K562 (cell line): ENCODE measurements around the gene STEAP1B. TPM values are rescaled to one million over a fixed set of nuclear protein-coding genes. Genes with fewer than 3 reads are reported as not detected.

Source experiments
- ATAC-seq: fragments of 200-7000 bp; cut with Tn5 transposase; 3 replicates; pipeline ENCODE4 v1.9.1; 2020; ENCODE audit warnings: moderate library complexity
- BruUV-seq: library from RNA; stranded (reverse); fragments of 400-500 nt; replicated peaks from 2 replicates; lab custom pipeline; 2021; lab: Mats Ljungman, UMichigan
- CTCF ChIA-PET: fragments of 300-600 bp; formaldehyde crosslinking; extraction: SDS; loops from one replicate; lab custom pipeline; 2021; ENCODE audit warnings: low intra/inter-chr PET ratio; lab: Yijun Ruan, JAX
- POLR2A ChIA-PET: fragments of 300-600, 350-650 bp; sonication (Branson Sonifier 250); formaldehyde crosslinking; extraction: SDS; loops from one replicate; lab custom pipeline; 2021; ENCODE audit warnings: antibody characterized with exemption, inconsistent platforms; lab: Yijun Ruan, JAX
- DNase-seq, 4 experiments: peaks; one replicate each; pipeline versions ENCODE4 v3.0.0 to v3.0.0-alpha.2; 2011 to 2018; ENCODE audit warnings: low spot score in 3 of 4, mixed read lengths in 3 of 4; ENCODE audit errors: extremely low read depth in 1 of 4
- FAIRE-seq: peaks from 2 replicates; lab custom pipeline; 2011; peaks lifted over from hg19 to GRCh38; lab: Jason Lieb, UNC
- H2AFZ ChIP-seq: 2 replicates; pipeline ENCODE4 v1.6.0; 2011; ENCODE audit warnings: low read depth, low read length, control low read depth, inconsistent platforms
- H3K27ac ChIP-seq: fragments of 200-600 bp; 3 replicates; pipeline ENCODE4 v1.8.0; 2011; ENCODE audit warnings: low read depth, mild to moderate bottlenecking, control low read depth, inconsistent platforms, low read length, moderate library complexity, mixed read lengths; ENCODE audit errors: extremely low read depth
- H3K27me3 ChIP-seq, 2 experiments: fragments of 300-600 bp in 1 of 2; 2 replicates in 1 of 2; 3 replicates in 1 of 2; pipeline versions ENCODE4 v1.6.0 to v1.8.0; 2011; ENCODE audit warnings: inconsistent platforms in 2 of 2, low read length in 2 of 2, mild to moderate bottlenecking in 1 of 2, mixed read lengths in 1 of 2, moderate library complexity in 1 of 2; ENCODE audit not compliant: control insufficient read depth in 2 of 2, insufficient read depth in 2 of 2
- H3K36me3 ChIP-seq: fragments of 300-600 bp; 3 replicates; pipeline ENCODE4 v1.8.0; 2011; ENCODE audit warnings: mild to moderate bottlenecking, low read length, inconsistent platforms; ENCODE audit not compliant: control insufficient read depth, insufficient read depth
- H3K4me1 ChIP-seq, 2 experiments: fragments of 200-600 bp in 1 of 2; replicated peaks in 1 of 2; 2 replicates in 1 of 2; 3 replicates in 1 of 2; pipeline versions ENCODE4 v1.5.1 to v1.8.0; 2011; ENCODE audit warnings: inconsistent platforms in 2 of 2, low read length in 2 of 2, mild to moderate bottlenecking in 1 of 2, mixed read lengths in 1 of 2, moderate library complexity in 1 of 2; ENCODE audit not compliant: control insufficient read depth in 2 of 2, insufficient read depth in 2 of 2
- H3K4me2 ChIP-seq: 2 replicates; pipeline ENCODE4 v1.6.1; 2011; ENCODE audit warnings: low read length, control low read depth, inconsistent platforms, mixed read lengths; ENCODE audit not compliant: insufficient read depth
- H3K4me3 ChIP-seq: fragments of 200-600 bp; sonication (generic), shearing (Covaris generic); 2 replicates; pipeline ENCODE4 v1.5.1; 2016; ENCODE audit warnings: control low read depth, inconsistent platforms
- H3K79me2 ChIP-seq: fragments of 200-600 bp; 3 replicates; pipeline ENCODE4 v1.8.0; 2011; ENCODE audit warnings: low read length, inconsistent platforms; ENCODE audit not compliant: control insufficient read depth, insufficient read depth
- H3K9ac ChIP-seq, 2 experiments: 2 replicates each; pipeline versions ENCODE4 v1.6.0 to v1.6.1; 2011; ENCODE audit warnings: low read depth in 2 of 2, low read length in 2 of 2, control low read depth in 1 of 2, inconsistent platforms in 1 of 2, mild to moderate bottlenecking in 1 of 2, mixed read lengths in 1 of 2; ENCODE audit not compliant: insufficient read depth in 1 of 2
- H3K9me1 ChIP-seq: one replicate; pipeline ENCODE4 v1.6.0; 2011; ENCODE audit warnings: inconsistent platforms, mild to moderate bottlenecking, low read length, moderate library complexity; ENCODE audit not compliant: control insufficient read depth, insufficient read depth
- H3K9me3 ChIP-seq: replicated peaks from 2 replicates; pipeline ENCODE4 v1.5.1; 2011; ENCODE audit warnings: low read depth, low read length, inconsistent platforms; ENCODE audit not compliant: control insufficient read depth, insufficient read depth
- H4K20me1 ChIP-seq: replicated peaks from 2 replicates; pipeline ENCODE4 v1.6.1; 2011; ENCODE audit warnings: low read length, inconsistent platforms, mixed read lengths; ENCODE audit not compliant: control insufficient read depth, insufficient read depth
- FOXJ2 ChIP-seq: fragments of 200-800 bp; sonication (Bioruptor generic); IDR thresholded peaks from 2 replicates; pipeline ENCODE4 v1.6.1; 2016; ENCODE audit warnings: missing genetic modification characterization, missing compliant biosample characterization
- FOXJ3 ChIP-seq: sonication (generic); formaldehyde crosslinking; IDR thresholded peaks from 2 replicates; pipeline ENCODE4 v1.4.0; 2020; ENCODE audit warnings: mild to moderate bottlenecking, missing genetic modification reagents
- TCFL5 ChIP-seq: fragments of 250-450 bp; sonication (Bioruptor Pico); conservative IDR thresholded peaks from 2 replicates; pipeline ENCODE4 v1.6.1; 2021; ENCODE audit warnings: mild to moderate bottlenecking, moderate library complexity, matching md5 sums
- ZNF134 ChIP-seq: fragments of 250-450 bp; sonication (Bioruptor Pico); conservative IDR thresholded peaks from 2 replicates; pipeline ENCODE4 v1.4.0; 2020
- ZNF23 ChIP-seq: fragments of 250-450 bp; sonication (Bioruptor Pico); IDR thresholded peaks from 2 replicates; pipeline ENCODE4 v1.4.0; 2020; ENCODE audit warnings: mild to moderate bottlenecking
- ZNF76 ChIP-seq: fragments of 250-450 bp; sonication (Bioruptor Pico); IDR thresholded peaks from 2 replicates; pipeline ENCODE4 v1.4.0; 2020; ENCODE audit warnings: mild to moderate bottlenecking, moderate library complexity, borderline replicate concordance
- WGBS: fragments of 100-300 bp; shearing (Covaris generic); methylation state at CpG from one replicate; pipeline ENCODE4 v1.1.6; 2016; ENCODE audit warnings: low coverage, mixed read lengths; ENCODE audit not compliant: insufficient coverage; ENCODE audit errors: missing lambda C conversion rate; 5-methylcytosine and 5-hydroxymethylcytosine counted together
- in situ Hi-C: fragments of 300-500 bp; cut with MboI; formaldehyde crosslinking; loops from 4 replicates; pipeline ENCODE4 v1.15.0; 2018; ENCODE audit warnings: inconsistent platforms, mixed read lengths
- intact Hi-C: fragments of 100-400 bp; cut with micrococcal nuclease; formaldehyde crosslinking; loops from 2 replicates; pipeline ENCODE4 v1.14.2; 2022
- polyA plus RNA-seq, 8 experiments: library from polyadenylated mRNA; depleted of rRNA in 4 of 8; stranded (reverse) in 5 of 8; unstranded in 3 of 8; fragments of >200 nt; fragmentation: Nextera tagmentation in 2 of 8; fragmentation: Illumina TruSeq in 1 of 8; extraction: Ambion mirVana in 2 of 8; extraction: Trizol in 1 of 8; gene quantifications; 2 replicates each; pipeline versions ENCODE4 v1.2.1 to v1.2.3, GENCODE V29; 2011 to 2014; ENCODE audit warnings: inconsistent platforms in 1 of 8, missing spikeins in 1 of 8
- total RNA-seq, 7 experiments: library from RNA; depleted of rRNA in 6 of 7; stranded (reverse); fragments of >200 nt in 6 of 7; fragmentation: Illumina TruSeq in 2 of 7; extraction: Trizol in 2 of 7; gene quantifications; 2 replicates each; pipeline versions ENCODE4 v1.2.1 to v1.2.3, GENCODE V29; 2011 to 2021; ENCODE audit warnings: low replicate concordance in 1 of 7
- TF ChIP-seq, protein P1 (sequence below): fragments of 450-650 bp; formaldehyde crosslinking; IDR thresholded peaks from 2 replicates; pipeline ENCODE4 v1.4.0; 2020; ENCODE audit warnings: mild to moderate bottlenecking, moderate library complexity
- TF ChIP-seq, protein P2 (sequence below): fragments of 450-650 bp; conservative IDR thresholded peaks from 2 replicates; pipeline ENCODE4 v1.6.1; 2016; ENCODE audit warnings: missing genetic modification characterization, low read depth, mild to moderate bottlenecking, missing compliant biosample characterization, moderate library complexity

STEAP1B gene
- total and polyA plus RNA-seq, 9 of the 15 experiments (the other 6 are each of a cell fraction or from before 2014, with no cell fraction given) = 20.0 to 38.5 (median 30.6) TPM

DNA sequence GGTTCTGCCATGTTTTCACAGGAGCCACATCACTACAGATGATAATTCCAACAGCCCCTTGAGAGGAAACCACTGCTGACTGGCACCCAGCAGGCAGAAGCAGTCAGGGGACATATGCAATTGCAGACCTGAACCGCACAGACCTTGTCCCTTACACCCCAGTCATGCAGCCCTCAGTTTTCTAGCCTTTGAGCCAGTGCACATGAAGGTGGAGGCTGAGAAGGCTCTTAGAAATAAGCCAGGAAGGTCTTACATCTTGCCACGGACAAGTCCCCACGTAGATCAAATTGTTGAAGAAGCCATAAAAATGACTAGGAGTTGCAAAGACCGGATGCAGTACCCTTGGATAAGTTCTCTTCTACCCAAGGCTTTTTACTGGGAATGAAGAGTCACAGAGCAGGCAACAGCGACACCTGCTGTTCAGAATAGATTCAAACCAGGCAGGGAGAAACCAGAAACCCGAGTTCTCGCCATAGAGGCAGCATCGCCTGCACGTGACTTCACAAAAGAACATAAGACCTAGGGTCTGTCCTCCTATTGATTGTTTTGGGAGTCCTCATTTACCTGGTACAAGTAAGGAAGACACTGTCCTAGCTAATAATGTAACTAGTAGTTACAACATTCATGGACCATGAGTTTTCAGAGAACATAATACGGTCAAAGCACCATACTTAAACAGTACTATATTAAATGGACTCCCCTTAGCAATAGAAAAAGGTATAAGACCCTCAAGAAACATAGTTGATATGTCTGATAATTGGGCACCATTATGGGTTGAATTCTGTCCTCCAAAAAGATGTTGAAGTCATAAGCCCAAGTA lies 11.1 kb downstream of the STEAP1B start (continued):
- TF ChIP-seq ZNF76 (CRISPR knock-in tag) = no peak

DNA sequence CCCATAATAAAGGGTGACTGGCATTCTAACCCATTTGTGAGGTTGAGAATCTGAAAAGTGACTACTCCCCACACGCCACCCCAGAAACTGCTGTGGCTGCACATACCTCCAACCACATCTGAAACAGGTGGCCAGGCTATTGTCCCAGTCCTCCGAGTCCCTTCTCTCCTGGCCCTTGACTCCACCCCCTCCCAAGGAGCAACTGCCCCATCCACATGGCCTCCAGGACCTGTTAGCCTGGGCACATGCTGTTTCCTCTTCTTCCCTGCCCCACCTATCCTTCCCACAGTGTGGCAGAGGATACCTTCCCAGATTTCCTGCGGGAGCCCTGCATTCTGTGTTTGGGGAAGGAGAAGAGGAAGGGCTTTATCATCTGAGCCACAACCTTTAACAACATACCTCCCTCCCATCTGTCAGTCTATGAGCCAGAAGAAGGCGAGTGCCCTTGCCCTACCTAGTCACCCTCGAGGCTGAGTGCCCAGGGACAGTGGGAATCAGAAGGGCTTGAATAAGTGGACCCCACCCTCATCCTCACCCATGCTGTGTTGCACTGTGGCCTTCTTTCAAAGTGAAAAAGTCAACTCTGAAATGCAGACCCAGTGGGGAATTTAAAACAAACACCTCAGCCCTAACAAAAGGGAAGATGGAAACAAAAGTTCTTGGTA lies 11.9 kb downstream of the STEAP1B start:
- no peaks in the 10 kb centered on the region for H3K9me3 ChIP-seq
- DNase-seq (no peak), FAIRE-seq (no peak), ATAC-seq (no peak)
- no peak overlapping the region for H3K4me2 ChIP-seq
- 75% methylated on average over 5 of the region's 5 CpGs for WGBS
- in situ Hi-C loops = loop anchor here (5.0 kb wide), 1 partner anchor 381 kb away; no protein-coding TSS in a partner anchor
- H2AFZ ChIP-seq = no peak overlapping the region
- no peaks in the 10 kb centered on the region for H3K79me2 ChIP-seq
- peaks cover 33% of the 10 kb centered on the region; the same call in 2 of the 3 replicates for H3K36me3 ChIP-seq
- H3K4me1 ChIP-seq = no peaks in the 10 kb centered on the region
- ChIA-PET CTCF (interaction anchor here (0.6 to 3.1 kb wide), 6 partner anchors 36 to 385 kb away, joined by 3 to 70 read pairs (median 13); no protein-coding TSS in a partner anchor), POLR2A (no interaction called here)
- intact Hi-C loops = loop anchor here (1.0 to 2.0 kb wide), 2 partner anchors 191 to 385 kb away; no protein-coding TSS in a partner anchor
- H4K20me1 ChIP-seq = no peaks in the 10 kb centered on the region; the same call in 1 of the 2 replicates
- no peaks in the 10 kb centered on the region for H3K27me3 ChIP-seq
- no peak overlapping the region for H3K9ac ChIP-seq
- H3K4me3 ChIP-seq = no peak overlapping the region
- TF ChIP-seq TCFL5 (CRISPR knock-in tag) (no peak), FOXJ2 (tag) (no peak), ZNF23 (CRISPR knock-in tag) (no peak), FOXJ3 (CRISPR knock-in tag) (no peak), ZNF134 (no peak)
- TF ChIP-seq, protein P1, sequence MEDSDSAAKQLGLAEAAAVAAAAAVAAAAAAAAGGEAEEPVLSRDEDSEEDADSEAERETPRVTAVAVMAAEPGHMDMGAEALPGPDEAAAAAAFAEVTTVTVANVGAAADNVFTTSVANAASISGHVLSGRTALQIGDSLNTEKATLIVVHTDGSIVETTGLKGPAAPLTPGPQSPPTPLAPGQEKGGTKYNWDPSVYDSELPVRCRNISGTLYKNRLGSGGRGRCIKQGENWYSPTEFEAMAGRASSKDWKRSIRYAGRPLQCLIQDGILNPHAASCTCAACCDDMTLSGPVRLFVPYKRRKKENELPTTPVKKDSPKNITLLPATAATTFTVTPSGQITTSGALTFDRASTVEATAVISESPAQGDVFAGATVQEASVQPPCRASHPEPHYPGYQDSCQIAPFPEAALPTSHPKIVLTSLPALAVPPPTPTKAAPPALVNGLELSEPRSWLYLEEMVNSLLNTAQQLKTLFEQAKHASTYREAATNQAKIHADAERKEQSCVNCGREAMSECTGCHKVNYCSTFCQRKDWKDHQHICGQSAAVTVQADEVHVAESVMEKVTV (CRISPR knock-in tag) = no peak
- TF ChIP-seq, protein P2, sequence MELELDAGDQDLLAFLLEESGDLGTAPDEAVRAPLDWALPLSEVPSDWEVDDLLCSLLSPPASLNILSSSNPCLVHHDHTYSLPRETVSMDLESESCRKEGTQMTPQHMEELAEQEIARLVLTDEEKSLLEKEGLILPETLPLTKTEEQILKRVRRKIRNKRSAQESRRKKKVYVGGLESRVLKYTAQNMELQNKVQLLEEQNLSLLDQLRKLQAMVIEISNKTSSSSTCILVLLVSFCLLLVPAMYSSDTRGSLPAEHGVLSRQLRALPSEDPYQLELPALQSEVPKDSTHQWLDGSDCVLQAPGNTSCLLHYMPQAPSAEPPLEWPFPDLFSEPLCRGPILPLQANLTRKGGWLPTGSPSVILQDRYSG (tag) = no peak
- BruUV-seq = no TSS peak
- H3K9me1 ChIP-seq = no peaks in the 10 kb centered on the region
- H3K27ac ChIP-seq = no peak overlapping the region
